HCT116 (cell line): ENCODE data around the gene ALOXE3. TPM values are rescaled to one million over a fixed set of nuclear protein-coding genes. Genes with fewer than 3 reads are reported as not detected.

Experiments
- ATAC-seq: fragments of 200-7000 bp; cut with Tn5 transposase; 2 replicates; pipeline ENCODE4 v1.9.1; 2020; ENCODE audit warnings: mild to moderate bottlenecking, moderate library complexity
- BruUV-seq: library from RNA; stranded (reverse); fragments of 400-500 nt; replicated peaks from 2 replicates; lab custom pipeline; 2021; lab: Mats Ljungman, UMichigan
- CTCF ChIA-PET: fragments of 300-600 bp; sonication (Branson Sonifier 250); formaldehyde crosslinking; loops from one replicate; lab custom pipeline; 2021; ENCODE audit warnings: antibody characterized with exemption; lab: Charles Lee
- POLR2A ChIA-PET: fragments of 300-600, 350-600 bp; sonication (Branson Sonifier 250); formaldehyde crosslinking; loops from one replicate; lab custom pipeline; 2021; ENCODE audit warnings: antibody characterized with exemption; lab: Charles Lee
- RAD21 ChIA-PET, 2 experiments: fragments of 300-600 bp; sonication (Branson Sonifier 250); formaldehyde crosslinking; loops; one replicate each; lab custom pipeline; 2023; ENCODE audit warnings: low total read pairs in 2 of 2; ENCODE audit not compliant: uncharacterized antibody in 2 of 2, unreplicated experiment in 2 of 2, low non-redundant PET in 1 of 2; lab: Charles Lee
- DNase-seq: peaks from one replicate; pipeline ENCODE4 v3.0.0-alpha.2; 2010; ENCODE audit warnings: low read depth, low spot score
- H2AFZ ChIP-seq: fragments of 200-600 bp; shearing (Covaris generic), sonication (generic); 2 replicates; pipeline ENCODE4 v1.6.1; 2017; ENCODE audit warnings: low read depth, mixed run types, mixed read lengths, antibody characterized with exemption, low read length; ENCODE audit not compliant: poor library complexity, severe bottlenecking
- H3K27ac ChIP-seq: 2 replicates; pipeline ENCODE4 v1.5.1; 2012; ENCODE audit warnings: low read depth, low read length
- H3K27me3 ChIP-seq: fragments of 200-600 bp; sonication (generic); 2 replicates; pipeline ENCODE4 v1.6.1; 2016; ENCODE audit warnings: mixed run types, low read length, mixed read lengths; ENCODE audit not compliant: insufficient read depth
- H3K36me3 ChIP-seq, 2 experiments: fragments of 200-500 bp in 1 of 2; fragments of 200-600 bp in 1 of 2; sonication (Bioruptor generic) in 1 of 2; sonication (generic) in 1 of 2; 2 replicates each; pipeline versions ENCODE4 v1.5.1 to v1.6.1; 2014 to 2016; ENCODE audit warnings: low read length in 2 of 2, inconsistent platforms in 1 of 2, mixed read lengths in 1 of 2, mixed run types in 1 of 2; ENCODE audit not compliant: insufficient read depth in 2 of 2, control insufficient read depth in 1 of 2
- H3K4me1 ChIP-seq, 2 experiments: fragments of 200-600 bp in 1 of 2; sonication (generic) in 1 of 2; 2 replicates each; pipeline versions ENCODE4 v1.5.1 to v1.6.1; 2012 to 2017; ENCODE audit warnings: low read length in 2 of 2, inconsistent platforms in 1 of 2, mild to moderate bottlenecking in 1 of 2, mixed read lengths in 1 of 2, mixed run types in 1 of 2, moderate library complexity in 1 of 2; ENCODE audit not compliant: insufficient read depth in 2 of 2, control insufficient read depth in 1 of 2
- H3K4me2 ChIP-seq: fragments of 200-600 bp; sonication (generic); 2 replicates; pipeline ENCODE4 v1.6.1; 2017; ENCODE audit warnings: mixed run types, low read length, mixed read lengths
- H3K4me3 ChIP-seq, 2 experiments: fragments of 200-600 bp in 1 of 2; sonication (generic) in 1 of 2; replicated peaks in 1 of 2; 2 replicates each; pipeline ENCODE4 v1.5.1; 2011 to 2016; ENCODE audit warnings: low read length in 2 of 2, control low read depth in 1 of 2, low read depth in 1 of 2, mild to moderate bottlenecking in 1 of 2, mixed read lengths in 1 of 2, mixed run types in 1 of 2
- H3K79me2 ChIP-seq: fragments of 200-600 bp; sonication (generic); 2 replicates; pipeline ENCODE4 v1.6.1; 2017; ENCODE audit warnings: mild to moderate bottlenecking, mixed run types, low read length, moderate library complexity, mixed read lengths; ENCODE audit not compliant: insufficient read depth
- H3K9ac ChIP-seq: fragments of 200-600 bp; sonication (generic); 2 replicates; pipeline ENCODE4 v1.6.1; 2016; ENCODE audit warnings: low read length, mixed read lengths
- H3K9me2 ChIP-seq: fragments of 200-600 bp; sonication (generic), shearing (Covaris generic); 2 replicates; pipeline ENCODE4 v1.6.1; 2017; ENCODE audit warnings: mixed run types, mild to moderate bottlenecking, moderate library complexity; ENCODE audit not compliant: insufficient read depth
- H3K9me3 ChIP-seq, 2 experiments: fragments of 200-500 bp in 1 of 2; fragments of 200-600 bp in 1 of 2; sonication (Bioruptor generic) in 1 of 2; sonication (generic) in 1 of 2; 2 replicates each; pipeline ENCODE4 v1.6.1; 2014 to 2017; ENCODE audit warnings: low read length in 2 of 2, mixed read lengths in 2 of 2, inconsistent platforms in 1 of 2, low read depth in 1 of 2, mild to moderate bottlenecking in 1 of 2, mixed run types in 1 of 2, moderate library complexity in 1 of 2; ENCODE audit not compliant: control insufficient read depth in 1 of 2, insufficient read depth in 1 of 2
- H4K20me1 ChIP-seq: fragments of 200-600 bp; sonication (generic), shearing (Covaris generic); 2 replicates; pipeline ENCODE4 v1.6.1; 2017; ENCODE audit warnings: mixed run types, mild to moderate bottlenecking, moderate library complexity; ENCODE audit not compliant: insufficient read depth
- CBX3 ChIP-seq: IDR thresholded peaks from 2 replicates; pipeline ENCODE4 v1.6.1; 2012; ENCODE audit warnings: low read depth
- CEBPB ChIP-seq: IDR thresholded peaks from 2 replicates; pipeline ENCODE4 v1.6.1; 2012; ENCODE audit warnings: low read depth
- EZH2 ChIP-seq: fragments of 200-600 bp; sonication (generic); IDR thresholded peaks from 2 replicates; pipeline ENCODE4 v1.6.1; 2017; ENCODE audit warnings: antibody characterized with exemption, mixed run types
- EZH2phosphoT487 ChIP-seq: fragments of 200-600 bp; IDR thresholded peaks from 2 replicates; pipeline ENCODE4 v1.6.1; 2018; ENCODE audit warnings: antibody characterized with exemption, borderline replicate concordance
- FOSL1 ChIP-seq: IDR thresholded peaks from 2 replicates; pipeline ENCODE4 v1.6.1; 2012; ENCODE audit warnings: low read depth
- JUND ChIP-seq: IDR thresholded peaks from 2 replicates; pipeline ENCODE4 v1.6.1; 2012
- SIN3A ChIP-seq: IDR thresholded peaks from 2 replicates; pipeline ENCODE4 v1.6.1; 2012; ENCODE audit warnings: low read depth
- SRF ChIP-seq: IDR thresholded peaks from 2 replicates; pipeline ENCODE4 v1.6.1; 2012; ENCODE audit warnings: low read depth
- ZFX ChIP-seq: fragments of 450-650 bp; IDR thresholded peaks from 2 replicates; pipeline ENCODE4 v1.6.1; 2017
- intact Hi-C: fragments of 100-400 bp; cut with micrococcal nuclease; formaldehyde crosslinking; loops from 2 replicates; pipeline ENCODE4 v1.10.0; 2022
- microRNA-seq: library from miRNA; unstranded; fragments of <30 nt; microRNA quantifications from one replicate; pipeline ENCODE4, GENCODE V29; 2016; ENCODE audit warnings: borderline number of aligned reads
- total RNA-seq: library from RNA; stranded (reverse); gene quantifications from one replicate; pipeline ENCODE4 v1.2.1, GENCODE V29; 2021; ENCODE audit not compliant: unreplicated experiment
- TF ChIP-seq, protein P1 (sequence below): IDR thresholded peaks from 2 replicates; pipeline ENCODE4 v1.6.1; 2011; ENCODE audit warnings: mild to moderate bottlenecking, low read length, moderate library complexity; ENCODE audit not compliant: insufficient replicate concordance; ENCODE audit errors: extremely low read depth
- TF ChIP-seq, protein P2 (sequence below): IDR thresholded peaks from 2 replicates; pipeline ENCODE4 v1.6.1; 2012

The ALOXE3 gene
- total RNA-seq, 1 experiment from 2014 or later: 3.5 TPM

DNA sequence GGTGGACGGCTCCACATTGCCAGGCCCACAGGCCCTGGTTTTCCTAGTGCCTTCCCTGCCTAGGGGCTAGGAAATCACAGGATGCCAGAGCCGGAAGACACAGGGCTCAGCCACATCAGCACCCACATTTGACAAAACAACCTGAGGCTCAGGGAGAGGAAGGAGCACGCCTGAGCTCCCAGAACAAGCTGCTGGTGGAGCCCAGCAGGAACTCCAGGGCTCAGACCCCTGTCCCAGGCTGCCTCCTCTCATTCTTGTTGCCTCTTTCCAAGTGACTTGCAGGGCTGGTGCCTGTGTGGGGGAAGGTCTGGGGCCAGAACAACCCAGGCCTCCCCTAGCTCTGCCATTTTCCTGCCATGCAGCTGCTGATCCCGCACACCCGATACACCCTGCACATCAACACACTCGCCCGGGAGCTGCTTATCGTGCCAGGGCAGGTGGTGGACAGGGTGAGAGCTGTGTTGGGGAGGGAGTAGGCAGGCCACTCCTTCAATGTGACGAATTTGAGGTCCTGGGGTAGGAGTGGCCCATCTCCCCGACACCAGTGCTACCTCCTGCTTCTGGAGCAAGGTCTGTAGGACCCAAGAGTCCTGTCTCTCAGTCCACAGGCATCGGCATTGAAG lies 71.9 kb downstream of the ALOXE3 start:
- Histone ChIP-seq H3K4me3 (no peak overlapping the region), H3K27ac (no peak overlapping the region), H3K4me2 (no peak overlapping the region), H3K9me3 (no peaks in the 10 kb centered on the region), H3K9ac (no peak overlapping the region), H2AFZ (no peak overlapping the region)
- DNase-seq (no peak), ATAC-seq (no peak)
- RAD21 ChIA-PET: no interaction called here
- intact Hi-C loops: no loop called here
- TF ChIP-seq SRF: no peak
- TF ChIP-seq, protein P1, sequence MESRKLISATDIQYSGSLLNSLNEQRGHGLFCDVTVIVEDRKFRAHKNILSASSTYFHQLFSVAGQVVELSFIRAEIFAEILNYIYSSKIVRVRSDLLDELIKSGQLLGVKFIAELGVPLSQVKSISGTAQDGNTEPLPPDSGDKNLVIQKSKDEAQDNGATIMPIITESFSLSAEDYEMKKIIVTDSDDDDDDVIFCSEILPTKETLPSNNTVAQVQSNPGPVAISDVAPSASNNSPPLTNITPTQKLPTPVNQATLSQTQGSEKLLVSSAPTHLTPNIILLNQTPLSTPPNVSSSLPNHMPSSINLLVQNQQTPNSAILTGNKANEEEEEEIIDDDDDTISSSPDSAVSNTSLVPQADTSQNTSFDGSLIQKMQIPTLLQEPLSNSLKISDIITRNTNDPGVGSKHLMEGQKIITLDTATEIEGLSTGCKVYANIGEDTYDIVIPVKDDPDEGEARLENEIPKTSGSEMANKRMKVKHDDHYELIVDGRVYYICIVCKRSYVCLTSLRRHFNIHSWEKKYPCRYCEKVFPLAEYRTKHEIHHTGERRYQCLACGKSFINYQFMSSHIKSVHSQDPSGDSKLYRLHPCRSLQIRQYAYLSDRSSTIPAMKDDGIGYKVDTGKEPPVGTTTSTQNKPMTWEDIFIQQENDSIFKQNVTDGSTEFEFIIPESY: no peak
- TF ChIP-seq EZH2: no peak
- no peak for TF ChIP-seq FOSL1
- no peak for TF ChIP-seq CEBPB
- no peak for TF ChIP-seq EZH2phosphoT487
- TF ChIP-seq JUND: no peak
- no peak for TF ChIP-seq CBX3
- TF ChIP-seq ZFX: no peak
- TF ChIP-seq SIN3A: no peak
- TF ChIP-seq, protein P2, sequence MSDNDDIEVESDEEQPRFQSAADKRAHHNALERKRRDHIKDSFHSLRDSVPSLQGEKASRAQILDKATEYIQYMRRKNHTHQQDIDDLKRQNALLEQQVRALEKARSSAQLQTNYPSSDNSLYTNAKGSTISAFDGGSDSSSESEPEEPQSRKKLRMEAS: no peak
- TF ChIP-seq, all 23 proteins: peak for 0
- no TSS peak for BruUV-seq
- Histone ChIP-seq H3K36me3 (no peaks in the 10 kb centered on the region), H3K27me3 (no peaks in the 10 kb centered on the region), H3K9me2 (no peaks in the 10 kb centered on the region), H3K79me2 (no peaks in the 10 kb centered on the region), H4K20me1 (no peaks in the 10 kb centered on the region), H3K4me1 (no peaks in the 10 kb centered on the region)
- CTCF ChIA-PET: no interaction called here
- POLR2A ChIA-PET: no interaction called here

Small RNA genes lying within 50 kb of the gene (microRNA-seq; reads per million reads assigned to microRNA genes)
- gene MIR4314 (not detected), gene MIR6883 (not detected)

Other genes starting within 250 kb of the ALOXE3 start
- gene CHD3, start 229.7 kb downstream of the ALOXE3 start, total RNA-seq: 54.8 TPM
- gene RNF227, start 202.2 kb downstream of the ALOXE3 start, total RNA-seq: 0.74 TPM
- gene KCNAB3, start 188.7 kb downstream of the ALOXE3 start, total RNA-seq: 7.1 TPM
- gene TRAPPC1, start 186.6 kb downstream of the ALOXE3 start, total RNA-seq: 123 TPM
- 54.6 TPM for gene CNTROB, start 186.3 kb downstream of the ALOXE3 start, total RNA-seq
- 1.4 TPM for gene GUCY2D, start 115.9 kb downstream of the ALOXE3 start, total RNA-seq
- 0.30 TPM for gene ALOX15B, start 79.5 kb downstream of the ALOXE3 start, total RNA-seq
- gene ALOX12B, start 30.8 kb downstream of the ALOXE3 start, total RNA-seq: 3.8 TPM
- 0.61 TPM for gene HES7, start 5.6 kb upstream of the ALOXE3 start, total RNA-seq
- gene PER1, start 33.9 kb upstream of the ALOXE3 start, total RNA-seq: 87.6 TPM
- 35.9 TPM for gene VAMP2, start 44.4 kb upstream of the ALOXE3 start, total RNA-seq
- 30.1 TPM for gene TMEM107, start 57.9 kb upstream of the ALOXE3 start, total RNA-seq
- gene BORCS6, start 71.7 kb upstream of the ALOXE3 start, total RNA-seq: 6.4 TPM
- gene AURKB, start 92.1 kb upstream of the ALOXE3 start, total RNA-seq: 141 TPM
- gene CTC1, start 129.5 kb upstream of the ALOXE3 start, total RNA-seq: 80.4 TPM
- gene PFAS, start 130.8 kb upstream of the ALOXE3 start, total RNA-seq: 80.6 TPM
- 33.2 TPM for gene RANGRF, start 170.2 kb upstream of the ALOXE3 start, total RNA-seq
- gene SLC25A35, start 176.9 kb upstream of the ALOXE3 start, total RNA-seq: 4.7 TPM
- gene ARHGEF15, start 191.7 kb upstream of the ALOXE3 start, total RNA-seq: not detected
- not detected for gene ODF4, start 221.3 kb upstream of the ALOXE3 start, total RNA-seq